GM18907 (cell line): ENCODE data around the gene NCCRP1.

Experiments used
- ATAC-seq: cut with Tn5 transposase; IDR thresholded peaks from one replicate; pipeline ENCODE4 v1.9.1; 2021; ENCODE audit warnings: mild to moderate bottlenecking, moderate library complexity; ENCODE audit not compliant: unreplicated experiment

The NCCRP1 gene

DNA sequence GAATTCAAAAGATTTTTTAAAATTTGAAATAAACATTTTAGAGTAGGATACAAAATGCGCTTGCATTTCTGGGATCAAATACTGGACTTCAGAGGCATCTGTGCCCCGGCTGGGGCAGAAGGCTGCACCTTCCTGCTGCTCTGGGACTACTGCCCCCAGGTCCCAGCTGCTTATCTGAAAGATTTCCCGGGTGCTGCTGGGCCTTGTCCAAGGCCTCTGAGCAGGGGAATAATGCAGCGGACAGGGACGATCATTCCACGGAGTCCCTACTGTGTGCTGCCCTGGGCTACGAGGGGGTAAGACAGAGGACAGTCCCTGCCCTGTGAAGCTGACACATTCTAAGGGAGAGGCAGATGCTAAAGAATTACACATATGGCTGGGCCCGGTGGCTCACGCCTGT lies 33.1 kb upstream of the NCCRP1 start:
- no peak for ATAC-seq

DNA sequence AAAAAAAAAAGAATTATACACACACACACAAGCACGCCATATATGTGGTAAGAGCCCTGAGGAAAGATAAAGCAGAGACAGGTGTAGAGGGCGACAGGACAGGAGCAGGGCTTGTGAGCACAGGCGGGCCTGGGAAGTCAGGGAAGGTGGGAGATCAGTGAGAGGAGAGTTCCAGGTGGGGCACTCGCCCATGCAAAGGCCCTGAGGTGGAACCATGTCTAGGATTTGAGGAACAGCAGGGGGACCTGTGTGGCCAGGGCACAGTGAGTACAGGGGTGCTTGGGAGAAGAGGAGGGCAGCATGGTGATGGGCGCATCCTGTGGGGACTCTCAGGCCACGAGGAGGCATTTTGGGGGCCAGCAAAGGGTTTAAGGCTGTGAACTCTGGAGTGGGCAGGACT lies 32.5 kb upstream of the NCCRP1 start:
- ATAC-seq, result no peak

DNA sequence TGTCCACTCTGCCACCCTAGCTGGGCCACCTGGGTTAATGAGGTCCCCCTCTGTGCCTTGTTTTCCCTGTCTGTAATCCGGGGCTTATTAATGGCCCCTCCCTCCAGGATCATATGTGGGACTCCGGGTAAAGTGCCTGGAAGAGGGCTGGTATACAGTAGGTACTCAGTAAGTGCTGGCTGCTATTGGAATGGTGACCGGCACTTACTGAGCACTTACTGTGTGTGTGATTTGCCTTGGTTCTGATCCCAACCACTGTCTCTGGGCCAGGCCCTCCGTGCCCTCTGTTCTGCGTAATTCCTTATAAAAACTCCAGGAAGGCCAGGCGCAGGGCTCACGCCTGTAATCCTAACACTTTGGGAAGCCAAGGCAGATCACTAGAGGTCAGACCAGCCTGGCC lies 30.9 kb upstream of the NCCRP1 start:
- ATAC-seq, result no peak

DNA sequence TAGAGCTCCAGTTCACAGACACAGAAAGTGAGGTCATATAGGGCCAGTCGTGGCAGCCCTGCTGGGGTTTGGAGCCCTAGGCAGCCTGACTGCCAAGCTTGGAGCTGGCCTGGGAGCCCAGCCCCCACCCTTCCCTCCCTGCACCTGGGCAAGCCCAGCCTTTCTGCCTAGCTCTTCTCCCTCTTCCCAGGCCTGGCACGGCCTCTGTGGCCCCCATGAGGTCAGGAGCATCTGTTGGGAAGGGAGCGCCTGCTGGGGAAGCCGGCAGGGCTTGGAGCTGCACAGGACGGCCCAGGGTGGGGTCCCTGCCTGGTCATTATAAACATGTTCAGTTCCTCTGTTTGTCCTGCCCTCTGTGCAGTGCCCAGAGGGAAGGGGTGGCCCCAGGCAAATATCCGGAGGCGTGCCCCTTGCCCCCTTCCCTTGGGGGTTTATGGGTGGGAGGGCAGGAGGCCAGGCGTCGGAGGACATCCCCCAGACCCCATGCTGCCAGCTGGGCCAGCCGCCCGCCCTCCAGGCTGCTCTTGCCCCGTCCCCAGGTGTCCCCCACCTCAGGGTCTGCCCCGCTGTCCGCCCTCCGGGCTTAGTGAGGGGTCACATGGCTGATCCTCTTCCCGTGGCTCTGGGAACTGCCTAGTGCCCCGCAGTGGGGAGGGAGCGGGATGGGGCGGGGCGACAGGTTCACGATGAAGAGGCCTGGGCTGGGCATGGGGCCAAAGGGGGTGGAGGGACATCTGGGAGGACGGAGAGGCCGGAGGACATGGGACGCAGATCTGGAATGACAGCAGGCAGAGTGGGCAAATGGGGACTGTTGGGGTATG lies 30.0 kb upstream of the NCCRP1 start:
- ATAC-seq, result no peak

DNA sequence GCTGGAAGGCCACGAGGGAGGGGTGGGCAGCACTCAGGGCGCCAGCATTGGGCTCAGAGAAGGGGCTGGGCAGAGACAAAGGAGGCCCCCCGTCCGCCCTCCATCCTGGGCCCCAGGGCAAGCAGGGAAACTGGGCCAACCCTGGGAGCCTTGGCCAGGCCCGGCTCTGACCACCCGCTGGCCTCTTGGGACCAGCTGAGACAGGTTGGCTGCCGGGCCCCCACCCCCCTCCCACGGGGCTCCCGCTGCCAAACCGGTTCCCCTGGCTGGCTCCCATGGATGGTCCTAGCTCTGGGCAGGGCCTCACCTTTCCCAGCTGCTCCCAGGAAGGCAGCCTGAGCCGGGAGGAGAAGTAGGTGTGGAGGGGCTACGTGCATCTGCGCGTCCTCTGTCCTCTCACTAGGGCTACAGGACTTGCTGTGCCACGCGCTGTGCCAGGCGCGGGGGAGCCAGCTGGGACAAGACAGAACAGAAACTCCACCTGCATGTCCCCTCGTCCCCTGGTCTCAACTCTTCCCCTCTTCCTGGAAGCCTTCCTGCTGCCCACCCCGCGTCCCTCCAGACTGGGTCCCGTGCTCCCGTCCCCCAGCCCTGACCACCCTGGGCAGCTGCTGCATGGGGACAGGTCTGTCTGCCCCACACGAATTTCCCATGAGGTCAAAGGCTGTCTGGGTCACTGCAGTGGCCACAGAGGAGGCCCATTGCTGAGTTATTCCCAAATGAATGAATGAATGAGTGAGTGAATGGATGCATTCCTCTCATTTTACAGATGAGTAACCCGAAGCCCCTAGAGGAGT lies 29.1 kb upstream of the NCCRP1 start:
- ATAC-seq, result no peak

DNA sequence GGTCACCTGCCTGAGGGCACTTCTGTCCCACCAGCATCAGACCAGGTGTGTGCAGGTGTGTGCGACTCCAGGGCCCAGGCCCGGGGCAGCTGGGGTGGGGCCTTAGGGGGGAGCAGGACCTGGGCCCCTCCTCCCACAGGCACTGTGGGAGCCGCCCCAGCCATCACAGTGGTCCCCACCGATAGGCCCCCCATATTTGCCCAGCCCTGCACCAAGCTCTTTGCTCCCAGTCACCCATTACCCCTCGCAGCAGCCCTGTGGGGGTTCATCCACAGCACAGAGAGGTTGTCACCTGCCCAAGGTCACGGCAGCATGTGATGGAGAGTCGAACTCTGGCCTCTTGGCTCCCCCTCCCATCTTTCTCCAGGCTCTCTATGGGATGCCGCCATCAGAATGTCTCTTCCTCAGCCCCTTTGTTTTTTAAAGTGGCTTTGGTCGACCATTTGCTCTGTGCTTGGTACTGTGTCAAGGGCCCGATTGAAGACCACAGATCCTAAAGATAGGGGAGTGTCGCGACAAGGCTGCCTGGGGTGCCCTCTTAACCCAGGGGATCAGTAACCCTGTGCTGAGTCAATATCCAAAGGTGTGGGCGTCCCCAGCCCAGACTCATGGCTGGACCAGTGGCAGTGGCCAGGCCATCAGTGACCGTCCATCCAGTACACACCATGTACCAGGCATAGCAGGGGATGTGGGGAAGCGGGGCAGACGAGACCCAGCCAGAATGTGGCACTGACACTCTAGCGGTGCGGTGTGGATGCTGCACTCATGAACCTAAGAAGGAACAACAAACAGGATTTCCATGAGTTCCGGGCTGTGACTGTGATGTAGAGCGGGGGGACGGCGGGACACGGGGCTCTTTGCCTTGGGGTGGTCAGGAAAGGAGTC lies 28.3 kb upstream of the NCCRP1 start:
- no peak for ATAC-seq

DNA sequence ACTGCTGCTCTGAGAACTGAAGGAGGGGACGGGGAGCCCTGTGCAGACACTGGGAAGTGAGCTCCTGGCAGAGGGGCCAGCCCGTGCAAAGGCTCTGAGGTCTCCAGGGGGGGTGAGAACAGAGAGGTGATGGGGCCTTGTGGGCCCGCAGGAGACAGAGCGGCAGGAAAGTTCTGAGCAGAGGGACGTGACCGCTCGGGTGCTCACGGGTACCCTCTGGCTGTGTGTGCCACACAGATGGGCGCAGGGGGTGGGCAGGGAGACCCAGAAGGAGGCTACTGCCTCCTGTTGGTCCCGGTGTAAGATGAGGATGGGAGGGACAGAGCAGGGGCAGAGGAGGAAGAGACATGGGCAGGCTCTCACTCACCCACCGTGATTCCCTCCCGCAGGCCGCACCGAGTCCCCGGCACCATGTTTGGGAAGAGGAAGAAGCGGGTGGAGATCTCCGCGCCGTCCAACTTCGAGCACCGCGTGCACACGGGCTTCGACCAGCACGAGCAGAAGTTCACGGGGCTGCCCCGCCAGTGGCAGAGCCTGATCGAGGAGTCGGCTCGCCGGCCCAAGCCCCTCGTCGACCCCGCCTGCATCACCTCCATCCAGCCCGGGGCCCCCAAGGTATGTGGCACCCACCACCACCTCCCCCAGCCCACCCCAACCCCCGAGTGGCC lies 27.5 kb upstream of the NCCRP1 start:
- ATAC-seq, result no peak

DNA sequence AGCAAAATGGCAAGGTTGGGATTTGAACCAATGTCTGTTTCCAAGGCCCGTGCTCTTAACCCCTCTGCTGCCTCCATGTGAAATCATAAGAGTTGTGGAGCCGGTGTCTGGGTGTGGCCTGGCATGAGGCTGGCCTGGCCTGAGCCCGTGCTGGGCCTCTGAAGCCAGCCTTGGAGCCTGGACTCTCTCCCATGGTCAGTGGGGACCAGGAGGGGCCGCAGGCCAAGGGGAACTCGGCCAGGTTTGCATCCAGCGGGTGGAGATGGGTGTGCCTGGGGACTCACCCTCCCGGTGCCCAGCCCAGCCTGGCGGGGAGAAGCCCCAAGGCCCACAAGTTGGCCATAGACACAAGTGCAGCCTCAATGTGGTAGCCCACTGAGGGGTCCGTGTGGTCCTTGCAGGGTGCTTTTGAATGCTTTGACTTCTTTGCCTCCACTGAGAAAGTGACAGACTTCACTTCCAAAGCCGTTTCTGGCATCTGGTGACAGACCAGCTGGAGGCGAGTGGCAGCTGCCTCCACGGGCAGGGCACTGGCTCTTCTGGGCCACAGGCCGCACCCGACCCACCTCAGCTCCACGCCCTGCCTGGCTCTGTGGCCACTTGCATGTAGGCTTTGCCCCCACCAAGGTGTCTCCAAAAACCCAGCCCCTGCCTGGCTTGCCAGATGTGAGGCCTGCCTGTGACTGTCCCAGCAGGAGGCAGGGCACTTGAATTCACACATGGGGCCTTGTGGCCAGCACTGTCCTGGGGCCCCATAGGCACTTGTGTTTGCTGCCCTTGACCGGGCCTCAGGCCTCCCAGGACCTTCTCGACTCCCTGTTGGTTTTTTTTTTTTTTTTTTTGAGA lies 26.2 kb upstream of the NCCRP1 start:
- ATAC-seq, result no peak

DNA sequence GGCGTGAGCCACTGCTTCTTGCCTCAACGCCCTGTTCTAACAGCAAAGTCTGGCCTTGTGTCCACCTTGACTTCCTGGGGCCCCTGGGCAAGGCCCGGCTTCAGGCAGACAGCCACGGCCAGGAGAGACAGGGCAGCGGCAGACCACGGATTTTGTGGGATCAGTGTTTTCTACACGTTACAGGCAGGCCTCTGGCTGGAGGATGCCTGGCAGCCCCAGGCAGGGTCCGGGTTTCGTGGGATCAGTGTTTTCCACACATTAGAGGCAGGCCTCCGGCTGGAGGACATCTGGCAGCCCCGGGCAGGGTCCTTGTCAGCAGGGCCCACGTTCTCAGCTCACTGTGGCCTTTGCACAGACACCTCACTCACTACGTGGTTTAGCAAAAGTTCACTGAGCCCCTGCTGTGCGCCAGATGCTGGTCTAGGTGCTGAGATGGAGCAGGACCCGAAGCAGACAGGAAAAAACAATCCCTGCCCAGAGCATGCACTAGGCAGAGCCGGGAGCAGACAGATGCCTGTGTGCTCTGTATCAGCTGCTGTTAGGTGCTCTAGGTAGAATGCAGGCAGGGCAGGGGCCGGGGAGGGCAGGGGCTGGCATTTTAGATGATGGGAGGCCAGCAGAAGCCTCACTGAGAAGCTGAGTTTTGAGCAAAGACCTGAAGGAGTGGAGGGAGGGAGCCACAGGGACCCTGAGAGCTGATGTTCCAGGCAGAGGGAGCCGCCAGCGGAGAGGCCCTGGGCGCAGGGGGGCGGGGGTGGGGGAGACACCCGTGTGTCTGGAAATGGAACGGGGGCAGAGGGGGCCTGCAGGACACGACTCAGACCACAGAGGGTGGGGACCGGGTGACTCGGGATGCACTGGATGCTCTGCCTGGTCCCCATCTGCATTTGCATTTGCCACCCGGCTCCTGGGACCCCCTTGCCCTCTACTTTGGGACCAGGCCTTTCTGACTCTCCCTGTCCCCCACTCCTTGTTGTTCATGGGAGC lies 25.0 kb upstream of the NCCRP1 start:
- no peak for ATAC-seq

DNA sequence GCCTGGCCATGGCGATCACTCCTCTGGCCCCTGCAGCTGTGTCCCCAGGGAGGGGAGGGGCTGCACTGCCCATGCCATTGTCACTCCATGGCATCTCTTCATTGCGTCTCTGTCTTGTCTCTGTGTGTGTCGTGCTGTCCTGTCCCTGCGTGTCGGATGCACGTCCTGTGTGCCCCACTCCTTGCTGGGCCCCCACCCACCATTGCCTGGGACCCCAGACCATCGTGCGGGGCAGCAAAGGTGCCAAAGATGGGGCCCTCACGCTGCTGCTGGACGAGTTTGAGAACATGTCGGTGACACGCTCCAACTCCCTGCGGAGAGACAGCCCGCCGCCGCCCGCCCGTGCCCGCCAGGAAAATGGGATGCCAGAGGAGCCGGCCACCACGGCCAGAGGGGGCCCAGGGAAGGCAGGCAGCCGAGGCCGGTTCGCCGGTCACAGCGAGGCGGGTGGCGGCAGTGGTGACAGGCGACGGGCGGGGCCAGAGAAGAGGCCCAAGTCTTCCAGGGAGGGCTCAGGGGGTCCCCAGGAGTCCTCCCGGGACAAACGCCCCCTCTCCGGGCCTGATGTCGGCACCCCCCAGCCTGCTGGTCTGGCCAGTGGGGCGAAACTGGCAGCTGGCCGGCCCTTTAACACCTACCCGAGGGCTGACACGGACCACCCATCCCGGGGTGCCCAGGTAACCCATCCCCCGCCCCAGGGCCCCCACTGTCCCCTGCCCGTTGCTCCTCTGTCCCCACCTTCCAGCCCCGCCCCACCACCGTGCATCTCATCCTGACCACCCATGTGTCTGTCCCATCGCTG lies 23.9 kb upstream of the NCCRP1 start:
- ATAC-seq, result no peak

DNA sequence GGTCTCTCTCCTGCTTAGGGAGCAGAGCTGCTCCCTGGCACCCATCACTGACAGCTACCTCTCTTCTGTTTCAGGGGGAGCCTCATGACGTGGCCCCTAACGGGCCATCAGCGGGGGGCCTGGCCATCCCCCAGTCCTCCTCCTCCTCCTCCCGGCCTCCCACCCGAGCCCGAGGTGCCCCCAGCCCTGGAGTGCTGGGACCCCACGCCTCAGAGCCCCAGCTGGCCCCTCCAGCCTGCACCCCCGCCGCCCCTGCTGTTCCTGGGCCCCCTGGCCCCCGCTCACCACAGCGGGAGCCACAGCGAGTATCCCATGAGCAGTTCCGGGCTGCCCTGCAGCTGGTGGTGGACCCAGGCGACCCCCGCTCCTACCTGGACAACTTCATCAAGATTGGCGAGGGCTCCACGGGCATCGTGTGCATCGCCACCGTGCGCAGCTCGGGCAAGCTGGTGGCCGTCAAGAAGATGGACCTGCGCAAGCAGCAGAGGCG lies 23.2 kb upstream of the NCCRP1 start:
- ATAC-seq, result no peak

DNA sequence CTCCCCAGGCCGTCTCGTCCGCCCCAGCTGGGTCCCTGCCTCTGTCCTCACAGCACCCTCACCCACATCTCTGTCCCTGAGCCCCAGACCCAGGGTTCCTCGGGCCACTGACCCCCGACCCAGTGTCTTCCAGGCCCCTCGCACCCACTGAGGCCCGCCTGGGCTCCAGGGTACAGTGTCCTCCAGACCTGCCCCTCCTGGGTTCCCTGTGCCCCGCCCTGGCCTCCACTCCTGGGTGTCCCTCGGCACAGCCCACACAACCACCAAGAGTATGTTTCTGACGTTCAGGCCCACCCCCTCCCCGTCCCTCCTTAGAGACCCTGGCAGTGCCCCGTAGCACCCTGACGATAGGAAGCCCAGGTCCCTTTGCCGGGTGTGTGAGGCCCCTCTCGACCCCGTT lies 22.6 kb upstream of the NCCRP1 start:
- ATAC-seq, result no peak

DNA sequence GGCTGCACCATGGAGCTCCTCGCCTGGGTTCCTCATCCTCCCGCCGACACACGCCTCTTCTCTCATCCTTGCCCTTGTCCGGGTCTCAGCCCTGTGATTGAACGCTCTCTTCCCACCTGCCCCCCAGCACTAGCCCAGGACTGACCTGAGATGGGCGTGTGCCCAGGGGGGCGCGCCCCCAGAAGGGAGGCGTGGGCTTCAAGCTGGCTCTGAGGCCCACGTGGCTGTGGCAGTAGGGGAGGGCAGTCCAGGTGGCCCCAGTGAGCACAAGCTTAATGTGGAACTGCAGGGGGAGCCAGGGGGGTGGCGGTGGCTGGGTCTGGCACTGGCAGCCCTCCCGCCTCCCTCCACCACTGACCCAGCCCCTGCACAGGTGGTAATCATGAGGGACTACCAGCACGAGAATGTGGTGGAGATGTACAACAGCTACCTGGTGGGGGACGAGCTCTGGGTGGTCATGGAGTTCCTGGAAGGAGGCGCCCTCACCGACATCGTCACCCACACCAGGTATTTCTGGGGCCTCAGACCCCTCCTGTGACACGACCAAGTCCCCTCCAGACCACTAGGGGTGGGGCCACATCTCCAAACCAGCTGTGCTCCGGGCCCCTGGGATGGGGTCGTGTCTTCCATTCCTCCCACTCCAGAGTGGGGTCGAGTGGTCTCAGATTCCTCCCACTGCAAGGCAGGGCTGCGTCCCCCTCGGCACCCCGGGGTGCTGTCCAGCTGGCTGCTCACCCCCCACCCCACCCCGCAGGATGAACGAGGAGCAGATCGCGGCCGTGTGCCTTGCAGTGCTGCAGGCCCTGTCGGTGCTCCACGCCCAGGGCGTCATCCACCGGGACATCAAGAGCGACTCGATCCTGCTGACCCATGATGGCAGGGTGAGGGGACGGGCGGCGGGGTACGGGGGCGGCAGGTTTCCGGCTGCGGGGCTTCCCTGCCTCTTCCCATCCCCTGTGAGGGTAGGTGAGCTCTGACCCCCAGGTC lies 21.9 kb upstream of the NCCRP1 start:
- ATAC-seq, result no peak

DNA sequence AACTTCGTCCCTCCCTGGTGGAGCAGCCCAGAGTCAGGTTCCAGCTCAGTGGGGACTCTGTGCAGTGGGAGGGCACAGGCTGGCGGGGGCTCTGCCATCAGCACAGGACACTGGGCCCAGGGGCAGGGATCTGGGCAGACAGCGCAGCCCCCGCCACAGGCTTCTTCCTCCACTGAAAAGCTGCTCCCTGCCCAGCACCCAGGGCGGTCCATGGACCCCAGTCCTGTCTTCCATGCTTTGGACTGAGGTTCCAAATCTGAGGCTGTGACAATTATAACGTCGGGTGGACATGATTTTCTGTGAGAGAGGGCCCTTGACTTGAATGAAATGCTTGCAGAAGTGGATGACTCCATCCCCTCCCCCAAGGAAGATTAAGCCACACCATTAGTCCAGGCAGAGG lies 21.2 kb upstream of the NCCRP1 start:
- no peak for ATAC-seq

DNA sequence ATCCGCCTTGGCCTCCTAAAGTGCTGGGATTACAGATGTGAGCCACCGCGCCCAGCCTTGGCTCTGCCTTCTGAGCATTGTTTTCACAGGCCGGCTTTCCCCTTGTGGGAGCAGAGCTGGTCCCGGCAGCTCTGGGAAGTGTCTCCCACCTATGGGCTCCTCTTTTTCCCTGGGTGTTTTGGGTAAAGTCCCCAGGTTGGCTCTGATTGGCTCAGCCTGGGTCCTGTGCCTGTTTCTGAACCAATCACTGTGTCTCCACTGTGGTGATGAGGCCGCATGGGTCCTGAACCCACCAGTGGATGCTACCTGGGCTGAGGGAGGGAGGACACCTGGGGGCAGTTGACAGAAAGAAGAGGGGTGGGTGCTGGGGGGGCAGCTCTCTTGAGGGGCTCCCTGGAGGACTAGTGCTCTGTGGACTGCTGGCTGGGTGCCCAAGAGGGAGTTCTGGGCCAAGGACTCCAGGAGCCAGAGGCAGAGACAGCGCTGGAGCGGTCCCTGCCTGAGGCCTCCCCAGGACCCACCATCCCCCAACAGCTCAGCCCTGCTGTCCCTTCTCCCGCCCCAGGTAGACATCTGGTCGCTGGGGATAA lies 19.6 kb upstream of the NCCRP1 start:
- no peak for ATAC-seq

DNA sequence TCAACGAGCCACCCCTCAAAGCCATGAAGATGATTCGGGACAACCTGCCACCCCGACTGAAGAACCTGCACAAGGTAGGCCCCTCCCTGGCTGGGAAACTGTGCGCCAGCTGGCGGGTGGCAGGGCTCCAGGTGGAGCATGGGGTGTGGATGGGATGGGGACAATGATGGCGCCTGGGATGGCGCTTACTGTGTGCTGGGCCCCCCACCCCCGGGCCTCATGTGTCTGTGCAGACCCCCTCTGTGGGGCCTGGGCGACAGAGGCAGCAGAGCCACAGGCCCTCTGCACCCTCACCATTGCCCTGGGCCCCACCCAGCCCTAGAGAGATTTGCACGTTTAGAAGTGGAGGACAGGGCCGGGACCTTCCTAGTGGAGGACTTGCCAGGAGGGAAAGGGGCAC lies 19.0 kb upstream of the NCCRP1 start:
- no peak for ATAC-seq
